ENCODE data around the gene L2HGDH.

GRCh38 chr14:50254248-50254647 is 57.8 kb downstream of the L2HGDH start:
- no peak for TF ChIP-seq EZH2 (IDR thresholded peaks at IDR 0.05; ENCODE audit: borderline replicate concordance, low read depth, low read length, severe bottlenecking)
- TF ChIP-seq, protein P1, sequence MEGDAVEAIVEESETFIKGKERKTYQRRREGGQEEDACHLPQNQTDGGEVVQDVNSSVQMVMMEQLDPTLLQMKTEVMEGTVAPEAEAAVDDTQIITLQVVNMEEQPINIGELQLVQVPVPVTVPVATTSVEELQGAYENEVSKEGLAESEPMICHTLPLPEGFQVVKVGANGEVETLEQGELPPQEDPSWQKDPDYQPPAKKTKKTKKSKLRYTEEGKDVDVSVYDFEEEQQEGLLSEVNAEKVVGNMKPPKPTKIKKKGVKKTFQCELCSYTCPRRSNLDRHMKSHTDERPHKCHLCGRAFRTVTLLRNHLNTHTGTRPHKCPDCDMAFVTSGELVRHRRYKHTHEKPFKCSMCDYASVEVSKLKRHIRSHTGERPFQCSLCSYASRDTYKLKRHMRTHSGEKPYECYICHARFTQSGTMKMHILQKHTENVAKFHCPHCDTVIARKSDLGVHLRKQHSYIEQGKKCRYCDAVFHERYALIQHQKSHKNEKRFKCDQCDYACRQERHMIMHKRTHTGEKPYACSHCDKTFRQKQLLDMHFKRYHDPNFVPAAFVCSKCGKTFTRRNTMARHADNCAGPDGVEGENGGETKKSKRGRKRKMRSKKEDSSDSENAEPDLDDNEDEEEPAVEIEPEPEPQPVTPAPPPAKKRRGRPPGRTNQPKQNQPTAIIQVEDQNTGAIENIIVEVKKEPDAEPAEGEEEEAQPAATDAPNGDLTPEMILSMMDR (IDR thresholded peaks at IDR 0.05; ENCODE audit: borderline replicate concordance, extremely low read depth, low read length, poor library complexity, severe bottlenecking) = no peak

Measured in DND-41 (cell line).